ENCODE results near the gene ELP4.
A peak's percentile ranks its signal among the peaks of the same experiment; 100 is the strongest.

Gene ELP4

GRCh38 chr11:31702966-31703365 is 193.4 kb downstream of the ELP4 start:
- Histone ChIP-seq H3K4ac (ENCODE audit: low read length) (no peak overlapping the region), H3K36me3 (replicated peaks in 1 of 2; ENCODE audit: control insufficient read depth in 2 of 2, insufficient read depth in 2 of 2, low read length in 2 of 2) (no peaks in the 10 kb centered on the region), H2AFZ (ENCODE audit: low read length) (no peak overlapping the region), H3K9ac (ENCODE audit: low read depth, low read length, poor library complexity) (no peak overlapping the region), H3K27ac (replicated peaks; ENCODE audit: low read length) (no peak overlapping the region), H3K23ac (ENCODE audit: low read depth, low read length, poor library complexity) (no peak overlapping the region), H2BK5ac (ENCODE audit: low read length) (no peak overlapping the region), H3K27me3 (ENCODE audit: control insufficient read depth in 3 of 3, insufficient read depth in 3 of 3, low read depth in 1 of 3, low read length in 3 of 3) (no peaks in the 10 kb centered on the region), H3K9me3 (replicated peaks in 1 of 2; ENCODE audit: control insufficient read depth in 2 of 2, insufficient read depth in 1 of 2, low read depth in 1 of 2, low read length in 2 of 2) (no peaks in the 10 kb centered on the region), H3K4me1 (ENCODE audit: control insufficient read depth in 2 of 2, insufficient read depth in 1 of 2, low read depth in 1 of 2, low read length in 2 of 2) (peaks cover 0 to 3% of the 10 kb centered on the region in 2 donors), H2BK15ac (ENCODE audit: low read length) (no peak overlapping the region), H4K91ac (ENCODE audit: low read depth, low read length, poor library complexity) (no peak overlapping the region), H2AK5ac (ENCODE audit: low read depth, low read length) (no peak overlapping the region), H3K14ac (ENCODE audit: low read length) (no peak overlapping the region), H2BK12ac (ENCODE audit: low read length) (no peak overlapping the region), H3K18ac (ENCODE audit: low read length) (no peak overlapping the region), H2BK120ac (ENCODE audit: low read depth, low read length) (no peak overlapping the region), H3K4me2 (ENCODE audit: insufficient read depth, low read length, poor library complexity, severe bottlenecking) (no peak overlapping the region), H3K4me3 (ENCODE audit: low read length in 2 of 2) (peak overlapping the region in 1 of 2 donors; percentile 69), H4K8ac (ENCODE audit: low read depth, low read length) (no peak overlapping the region), H3K79me1 (ENCODE audit: low read depth, low read length) (no peaks in the 10 kb centered on the region)
- DNase-seq (ENCODE audit: low spot score): no peak
- WGBS, 2 donors (ENCODE audit: extremely low coverage in 2 of 2, insufficient read length in 2 of 2, insufficient replicate concordance in 1 of 2): no CpG with 5 or more reads among the region's 1 CpG

GRCh38 chr11:31706357-31706756 is 196.8 kb downstream of the ELP4 start:
- H3K9me3 ChIP-seq (replicated peaks in 1 of 2; ENCODE audit: control insufficient read depth in 2 of 2, insufficient read depth in 1 of 2, low read depth in 1 of 2, low read length in 2 of 2): no peaks in the 10 kb centered on the region
- no peaks in the 10 kb centered on the region for H3K36me3 ChIP-seq (replicated peaks in 1 of 2; ENCODE audit: control insufficient read depth in 2 of 2, insufficient read depth in 2 of 2, low read length in 2 of 2)
- H3K4me1 ChIP-seq (ENCODE audit: control insufficient read depth in 2 of 2, insufficient read depth in 1 of 2, low read depth in 1 of 2, low read length in 2 of 2): peaks cover 0 to 3% of the 10 kb centered on the region in 2 donors
- H2BK15ac ChIP-seq (ENCODE audit: low read length): no peak overlapping the region
- H3K4me2 ChIP-seq (ENCODE audit: insufficient read depth, low read length, poor library complexity, severe bottlenecking): no peak overlapping the region
- H3K27ac ChIP-seq (replicated peaks; ENCODE audit: low read length): no peak overlapping the region
- DNase-seq (ENCODE audit: low spot score): no peak
- no peak overlapping the region for H4K8ac ChIP-seq (ENCODE audit: low read depth, low read length)
- H3K4me3 ChIP-seq (ENCODE audit: low read length in 2 of 2): no peak overlapping the region
- H3K18ac ChIP-seq (ENCODE audit: low read length): no peak overlapping the region
- no peak overlapping the region for H3K9ac ChIP-seq (ENCODE audit: low read depth, low read length, poor library complexity)
- no peak overlapping the region for H2BK12ac ChIP-seq (ENCODE audit: low read length)
- H4K91ac ChIP-seq (ENCODE audit: low read depth, low read length, poor library complexity): no peak overlapping the region
- H2AFZ ChIP-seq (ENCODE audit: low read length): no peak overlapping the region
- no peak overlapping the region for H3K23ac ChIP-seq (ENCODE audit: low read depth, low read length, poor library complexity)
- H3K27me3 ChIP-seq (ENCODE audit: control insufficient read depth in 3 of 3, insufficient read depth in 3 of 3, low read depth in 1 of 3, low read length in 3 of 3): no peaks in the 10 kb centered on the region
- H3K14ac ChIP-seq (ENCODE audit: low read length): no peak overlapping the region
- no peak overlapping the region for H2BK5ac ChIP-seq (ENCODE audit: low read length)
- H2AK5ac ChIP-seq (ENCODE audit: low read depth, low read length): no peak overlapping the region
- WGBS, 2 donors (ENCODE audit: extremely low coverage in 2 of 2, insufficient read length in 2 of 2, insufficient replicate concordance in 1 of 2): no CpG with 5 or more reads among the region's 1 CpG
- H3K79me1 ChIP-seq (ENCODE audit: low read depth, low read length): no peaks in the 10 kb centered on the region
- no peak overlapping the region for H2BK120ac ChIP-seq (ENCODE audit: low read depth, low read length)
- H3K4ac ChIP-seq (ENCODE audit: low read length): no peak overlapping the region

DNA sequence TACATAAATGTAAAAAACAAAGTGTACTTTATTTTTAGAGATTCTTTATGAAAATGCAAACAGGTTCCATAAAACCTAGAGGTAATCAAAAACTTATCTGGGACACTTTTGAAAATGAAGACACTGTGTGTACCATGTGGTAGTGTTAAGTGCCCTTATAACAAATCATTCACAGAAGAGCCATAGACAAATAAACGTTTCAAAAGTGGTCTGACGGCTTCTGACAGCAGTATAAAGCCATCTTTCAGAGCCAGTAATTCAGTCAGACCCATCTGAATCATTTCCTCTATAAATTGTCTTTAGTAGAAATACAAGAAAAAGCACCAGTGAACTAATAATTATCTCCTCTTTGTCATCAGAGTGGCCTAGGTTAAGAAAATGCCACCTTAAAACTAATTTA is 201.6 kb downstream of the ELP4 start:
- Histone ChIP-seq H3K27ac (replicated peaks; ENCODE audit: low read length) (no peak overlapping the region), H2AK5ac (ENCODE audit: low read depth, low read length) (no peak overlapping the region), H2BK15ac (ENCODE audit: low read length) (no peak overlapping the region), H3K18ac (ENCODE audit: low read length) (no peak overlapping the region), H2AFZ (ENCODE audit: low read length) (no peak overlapping the region), H2BK12ac (ENCODE audit: low read length) (no peak overlapping the region), H3K4me3 (ENCODE audit: low read length in 2 of 2) (no peak overlapping the region), H3K27me3 (ENCODE audit: control insufficient read depth in 3 of 3, insufficient read depth in 3 of 3, low read depth in 1 of 3, low read length in 3 of 3) (no peaks in the 10 kb centered on the region), H3K36me3 (replicated peaks in 1 of 2; ENCODE audit: control insufficient read depth in 2 of 2, insufficient read depth in 2 of 2, low read length in 2 of 2) (no peaks in the 10 kb centered on the region), H2BK5ac (ENCODE audit: low read length) (no peak overlapping the region), H3K23ac (ENCODE audit: low read depth, low read length, poor library complexity) (no peak overlapping the region), H3K79me1 (ENCODE audit: low read depth, low read length) (no peaks in the 10 kb centered on the region), H3K9ac (ENCODE audit: low read depth, low read length, poor library complexity) (no peak overlapping the region), H3K4ac (ENCODE audit: low read length) (no peak overlapping the region), H4K8ac (ENCODE audit: low read depth, low read length) (no peak overlapping the region), H3K14ac (ENCODE audit: low read length) (no peak overlapping the region), H3K4me1 (ENCODE audit: control insufficient read depth in 2 of 2, insufficient read depth in 1 of 2, low read depth in 1 of 2, low read length in 2 of 2) (no peaks in the 10 kb centered on the region), H2BK120ac (ENCODE audit: low read depth, low read length) (no peak overlapping the region), H4K91ac (ENCODE audit: low read depth, low read length, poor library complexity) (no peak overlapping the region), H3K4me2 (ENCODE audit: insufficient read depth, low read length, poor library complexity, severe bottlenecking) (no peak overlapping the region), H3K9me3 (replicated peaks in 1 of 2; ENCODE audit: control insufficient read depth in 2 of 2, insufficient read depth in 1 of 2, low read depth in 1 of 2, low read length in 2 of 2) (no peaks in the 10 kb centered on the region)
- no CpG with 5 or more reads among the region's 2 CpGs for WGBS, 2 donors (ENCODE audit: extremely low coverage in 2 of 2, insufficient read length in 2 of 2, insufficient replicate concordance in 1 of 2)
- DNase-seq (ENCODE audit: low spot score): no peak

GRCh38 chr11:31712851-31713250 is 203.3 kb downstream of the ELP4 start:
- Histone ChIP-seq H3K79me1 (ENCODE audit: low read depth, low read length) (no peaks in the 10 kb centered on the region), H2AFZ (ENCODE audit: low read length) (no peak overlapping the region), H3K9me3 (replicated peaks in 1 of 2; ENCODE audit: control insufficient read depth in 2 of 2, insufficient read depth in 1 of 2, low read depth in 1 of 2, low read length in 2 of 2) (no peaks in the 10 kb centered on the region), H4K8ac (ENCODE audit: low read depth, low read length) (no peak overlapping the region), H2BK5ac (ENCODE audit: low read length) (no peak overlapping the region), H4K91ac (ENCODE audit: low read depth, low read length, poor library complexity) (no peak overlapping the region), H3K4me2 (ENCODE audit: insufficient read depth, low read length, poor library complexity, severe bottlenecking) (no peak overlapping the region), H2AK5ac (ENCODE audit: low read depth, low read length) (no peak overlapping the region), H3K4ac (ENCODE audit: low read length) (no peak overlapping the region), H3K36me3 (replicated peaks in 1 of 2; ENCODE audit: control insufficient read depth in 2 of 2, insufficient read depth in 2 of 2, low read length in 2 of 2) (no peaks in the 10 kb centered on the region), H3K27ac (replicated peaks; ENCODE audit: low read length) (no peak overlapping the region), H2BK12ac (ENCODE audit: low read length) (no peak overlapping the region), H3K4me1 (ENCODE audit: control insufficient read depth in 2 of 2, insufficient read depth in 1 of 2, low read depth in 1 of 2, low read length in 2 of 2) (no peaks in the 10 kb centered on the region), H3K14ac (ENCODE audit: low read length) (no peak overlapping the region), H3K9ac (ENCODE audit: low read depth, low read length, poor library complexity) (no peak overlapping the region), H2BK15ac (ENCODE audit: low read length) (no peak overlapping the region), H3K23ac (ENCODE audit: low read depth, low read length, poor library complexity) (no peak overlapping the region), H3K27me3 (ENCODE audit: control insufficient read depth in 3 of 3, insufficient read depth in 3 of 3, low read depth in 1 of 3, low read length in 3 of 3) (no peaks in the 10 kb centered on the region), H2BK120ac (ENCODE audit: low read depth, low read length) (no peak overlapping the region), H3K18ac (ENCODE audit: low read length) (no peak overlapping the region), H3K4me3 (ENCODE audit: low read length in 2 of 2) (no peak overlapping the region)
- DNase-seq (ENCODE audit: low spot score): no peak
- WGBS, 2 donors (ENCODE audit: extremely low coverage in 2 of 2, insufficient read length in 2 of 2, insufficient replicate concordance in 1 of 2): no CpG with 5 or more reads among the region's 2 CpGs
